Vagina (tissue), 2 donors: ENCODE measurements around the gene CRTC3.

Source experiments
- POLR2A ChIP-seq, 2 donors: fragments of 450-650 bp; IDR thresholded peaks; one replicate each; pipeline ENCODE4 v1.6.1; 2017; ENCODE audit warnings: antibody characterized with exemption in 2 of 2, mild to moderate bottlenecking in 2 of 2, moderate library complexity in 2 of 2
- POLR2AphosphoS5 ChIP-seq, 2 donors: sonication (generic); formaldehyde crosslinking; IDR thresholded peaks; one replicate each; pipeline ENCODE4 v1.9.0; 2017; ENCODE audit warnings: antibody characterized with exemption in 2 of 2, mild to moderate bottlenecking in 2 of 2, low read depth in 1 of 2; ENCODE audit not compliant: insufficient read depth in 1 of 2
- TF ChIP-seq, protein P1 (sequence below), 3 experiments: fragments of 450-650 bp in 2 of 3; fragments of 200-600 bp in 1 of 3; sonication (generic) in 1 of 3; IDR thresholded peaks; one replicate each; pipeline ENCODE4 v1.5.1; 2017 to 2019; ENCODE audit warnings: antibody characterized with exemption in 3 of 3, mild to moderate bottlenecking in 2 of 3, moderate library complexity in 2 of 3

DNA sequence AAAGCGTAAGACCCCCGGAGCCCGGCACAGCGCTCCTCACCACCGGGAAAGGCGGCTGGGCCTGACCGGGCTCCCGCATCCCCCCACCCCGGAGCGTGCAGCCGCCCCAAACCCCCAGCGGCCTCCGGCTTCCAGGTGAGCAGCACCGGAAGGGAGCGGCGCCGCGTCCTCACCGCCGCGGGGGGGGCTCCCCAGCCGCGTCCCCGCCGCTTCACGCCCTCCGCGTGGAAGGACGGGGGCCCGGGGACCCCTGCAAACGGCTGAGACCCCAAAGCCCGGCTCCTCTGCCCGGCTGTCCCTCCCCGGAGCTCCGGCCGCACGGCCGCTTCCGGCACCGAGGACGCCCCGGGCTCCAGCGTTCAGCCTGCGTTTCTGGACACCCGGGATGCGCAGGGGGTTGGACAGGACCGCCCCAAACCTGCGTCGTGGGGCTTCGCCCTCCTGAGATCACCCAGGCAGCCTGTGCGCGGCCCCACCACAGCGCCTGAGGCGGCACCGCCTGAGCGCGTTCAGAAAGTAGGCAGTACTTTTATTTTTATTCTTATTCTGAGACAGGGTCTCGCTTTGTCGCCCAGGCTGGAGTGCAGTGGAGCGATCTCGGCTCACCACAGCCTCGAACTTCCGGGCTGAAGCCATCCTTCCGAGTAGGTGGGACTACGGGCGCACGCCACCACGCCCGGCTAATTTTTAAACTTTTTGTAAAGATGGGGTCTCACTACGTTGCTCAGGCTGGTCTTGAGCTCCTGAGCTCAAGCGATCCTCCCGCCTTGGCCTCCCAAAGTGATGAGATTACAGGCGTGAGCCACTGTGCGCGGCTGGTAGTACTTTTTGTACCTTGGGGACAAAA is 135.8 kb downstream of the CRTC3 start:
- TF ChIP-seq POLR2A (IDR thresholded peaks at IDR 0.05) (peak in 1 of 2 donors; percentile 16), POLR2AphosphoS5 (IDR thresholded peaks at IDR 0.05; ENCODE audit: insufficient read depth in 1 of 2, low read depth in 1 of 2) (peak in 1 of 2 donors; percentile 71)
- TF ChIP-seq, protein P1, sequence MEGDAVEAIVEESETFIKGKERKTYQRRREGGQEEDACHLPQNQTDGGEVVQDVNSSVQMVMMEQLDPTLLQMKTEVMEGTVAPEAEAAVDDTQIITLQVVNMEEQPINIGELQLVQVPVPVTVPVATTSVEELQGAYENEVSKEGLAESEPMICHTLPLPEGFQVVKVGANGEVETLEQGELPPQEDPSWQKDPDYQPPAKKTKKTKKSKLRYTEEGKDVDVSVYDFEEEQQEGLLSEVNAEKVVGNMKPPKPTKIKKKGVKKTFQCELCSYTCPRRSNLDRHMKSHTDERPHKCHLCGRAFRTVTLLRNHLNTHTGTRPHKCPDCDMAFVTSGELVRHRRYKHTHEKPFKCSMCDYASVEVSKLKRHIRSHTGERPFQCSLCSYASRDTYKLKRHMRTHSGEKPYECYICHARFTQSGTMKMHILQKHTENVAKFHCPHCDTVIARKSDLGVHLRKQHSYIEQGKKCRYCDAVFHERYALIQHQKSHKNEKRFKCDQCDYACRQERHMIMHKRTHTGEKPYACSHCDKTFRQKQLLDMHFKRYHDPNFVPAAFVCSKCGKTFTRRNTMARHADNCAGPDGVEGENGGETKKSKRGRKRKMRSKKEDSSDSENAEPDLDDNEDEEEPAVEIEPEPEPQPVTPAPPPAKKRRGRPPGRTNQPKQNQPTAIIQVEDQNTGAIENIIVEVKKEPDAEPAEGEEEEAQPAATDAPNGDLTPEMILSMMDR (IDR thresholded peaks at IDR 0.05), result no peak
